ENCODE measurements around the gene C11orf24. TPM values are rescaled to one million over a fixed set of nuclear protein-coding genes. Genes with fewer than 3 reads are reported as not detected.

The C11orf24 gene
- total and polyA plus RNA-seq, 2 of the 8 experiments (the other 6 are each of a cell fraction or from before 2014, with no cell fraction given): 45.4 to 51.7 TPM

DNA sequence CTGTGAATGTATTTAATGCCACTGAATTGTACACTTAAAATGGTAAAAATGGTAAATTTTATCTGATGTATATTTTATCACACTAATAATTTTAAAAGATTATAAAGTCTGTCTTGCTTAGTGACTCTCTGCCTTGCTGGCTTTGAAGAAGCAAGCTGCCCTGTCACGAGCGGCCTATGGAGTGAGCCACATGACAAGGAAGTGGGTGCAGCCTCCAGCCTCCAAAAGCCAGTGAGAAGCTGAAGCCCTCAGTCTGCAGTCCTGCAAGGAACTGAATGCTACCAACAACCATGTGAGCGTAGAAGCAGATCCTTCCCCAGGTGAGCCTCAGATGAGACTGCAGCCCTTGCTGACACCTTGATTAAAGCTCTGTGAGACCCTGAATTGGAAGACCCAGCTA is 20.0 kb downstream of the C11orf24 start:
- Histone ChIP-seq H3K4ac (replicated peaks; ENCODE audit: insufficient read length, low read depth, low read length) (no peak overlapping the region), H3K36me3 (ENCODE audit: control insufficient read depth in 2 of 4, insufficient read depth in 4 of 4, low read length in 3 of 4) (no peaks in the 10 kb centered on the region), H3K4me3 (ENCODE audit: extremely low read depth in 1 of 4, insufficient read depth in 2 of 4, low read depth in 3 of 4, low read length in 4 of 4) (no peak overlapping the region), H3K4me1 (replicated peaks in 1 of 4; ENCODE audit: control insufficient read depth in 3 of 4, insufficient read depth in 4 of 4, low read length in 3 of 4) (peaks cover 0 to 7% (median 4%) of the 10 kb centered on the region in 4 experiments; a peak in 5 of 7 replicates), H2BK5ac (ENCODE audit: low read depth, low read length) (no peak overlapping the region), H3K14ac (ENCODE audit: insufficient read length) (no peak overlapping the region), H3K9ac (replicated peaks in 1 of 4; ENCODE audit: extremely low read depth in 1 of 4, low read depth in 3 of 4, low read length in 3 of 4) (no peak overlapping the region), H3K27ac (ENCODE audit: low read depth, low read length) (no peak overlapping the region), H3K4me2 (ENCODE audit: insufficient read depth in 1 of 2, low read depth in 2 of 2, low read length in 2 of 2) (no peak overlapping the region), H3K79me2 (ENCODE audit: control insufficient read depth in 1 of 2, insufficient read depth in 2 of 2, low read length in 2 of 2) (no peaks in the 10 kb centered on the region), H3K56ac (replicated peaks; ENCODE audit: insufficient read length, low read depth, low read length) (no peak overlapping the region), H3K23me2 (ENCODE audit: low read depth, low read length) (no peaks in the 10 kb centered on the region), H4K5ac (ENCODE audit: insufficient read length, low read depth, low read length) (no peak overlapping the region), H3K23ac (ENCODE audit: insufficient read length) (no peak overlapping the region), H2BK12ac (ENCODE audit: low read depth, low read length) (no peak overlapping the region), H3K18ac (ENCODE audit: extremely low read depth, low read length) (no peak overlapping the region), H2BK20ac (ENCODE audit: low read length) (no peak overlapping the region), H4K20me1 (replicated peaks in 1 of 2; ENCODE audit: control insufficient read depth in 1 of 2, insufficient read depth in 2 of 2, low read length in 2 of 2) (no peaks in the 10 kb centered on the region), H3K9me3 (ENCODE audit: insufficient read depth in 2 of 2, low read depth in 1 of 2, low read length in 1 of 2) (no peaks in the 10 kb centered on the region), H2AFZ (ENCODE audit: low read length) (no peak overlapping the region), H4K91ac (replicated peaks; ENCODE audit: insufficient read length, low read length) (no peak overlapping the region), H2AK5ac (ENCODE audit: low read depth, low read length) (no peak overlapping the region), H2BK120ac (replicated peaks; ENCODE audit: low read depth, low read length) (no peak overlapping the region), H2BK15ac (ENCODE audit: low read length) (no peak overlapping the region), H3K27me3 (replicated peaks in 1 of 4; ENCODE audit: control insufficient read depth in 3 of 4, extremely low read depth in 1 of 4, insufficient read depth in 3 of 4, low read length in 3 of 4) (no peaks in the 10 kb centered on the region), H4K8ac (ENCODE audit: extremely low read depth, insufficient read depth, low read length) (no peak overlapping the region), H3K79me1 (ENCODE audit: low read depth, low read length) (no peaks in the 10 kb centered on the region)
- FAIRE-seq (no peak), DNase-seq (ENCODE audit: low read depth in 1 of 2, low spot score in 2 of 2) (no peak)
- WGBS, 2 experiments (ENCODE audit: extremely low coverage in 1 of 2, insufficient coverage in 1 of 2, insufficient read length in 1 of 2, insufficient replicate concordance in 2 of 2, low coverage in 1 of 2, low lambda C conversion rate in 2 of 2, missing lambda C conversion rate in 1 of 2): 97% methylated on average over 3 of the region's 3 CpGs; no CpG with 5 or more reads in 1 of the 2 experiments
- ChIA-PET CTCF (ENCODE audit: partially characterized antibody) (interaction anchor here (0.6 to 4.3 kb wide), 3 partner anchors 19 to 861 kb away, joined by 3 to 27 read pairs (median 3); no protein-coding TSS in a partner anchor), POLR2A (ENCODE audit: partially characterized antibody) (interaction anchor here (1.2 to 1.6 kb wide), 2 partner anchors 20 to 36 kb away, joined by 3 to 4 read pairs; partner anchors contain the start of gene C11orf24)
- TF ChIP-seq POLR2AphosphoS5 (IDR thresholded peaks at IDR 0.05; ENCODE audit: low read depth, low read length) (no peak), SP4 (IDR thresholded peaks at IDR 0.05; ENCODE audit: low read length) (no peak), HDAC2 (IDR thresholded peaks at IDR 0.05; ENCODE audit: borderline replicate concordance in 1 of 2, low read depth in 2 of 2, low read length in 2 of 2) (no peak), RAD21 (IDR thresholded peaks at IDR 0.05 in 1 of 2, conservative IDR thresholded peaks at IDR 0.05 in 1 of 2; ENCODE audit: low read depth in 2 of 2, low read length in 2 of 2) (no peak), YY1 (IDR thresholded peaks at IDR 0.05; ENCODE audit: low read depth, low read length) (no peak), CBX5 (IDR thresholded peaks at IDR 0.05; ENCODE audit: low read depth, low read length) (no peak), JUN (IDR thresholded peaks at IDR 0.05; ENCODE audit: low read depth, low read length) (no peak), NANOG (IDR thresholded peaks at IDR 0.05; ENCODE audit: insufficient read depth, low read depth, low read length, poor library complexity, severe bottlenecking) (no peak), GTF2F1 (IDR thresholded peaks at IDR 0.05; ENCODE audit: borderline replicate concordance, low read depth, low read length) (no peak), SRF (IDR thresholded peaks at IDR 0.05; ENCODE audit: low read depth, low read length) (no peak), GABPA (IDR thresholded peaks at IDR 0.05; ENCODE audit: borderline replicate concordance, insufficient read depth, low read length) (no peak), POLR2A (IDR thresholded peaks at IDR 0.05; ENCODE audit: control extremely low read depth in 1 of 2, low read depth in 2 of 2, low read length in 2 of 2) (no peak), SIX5 (IDR thresholded peaks at IDR 0.05; ENCODE audit: low read depth, low read length) (no peak), TAF1 (IDR thresholded peaks at IDR 0.05; ENCODE audit: low read depth, low read length) (no peak), TAF7 (optimal IDR thresholded peaks at IDR 0.05; ENCODE audit: borderline replicate concordance, low read depth, low read length) (no peak)
